ENCODE data around the gene LHB. TPM values are rescaled to one million over a fixed set of nuclear protein-coding genes. Genes with fewer than 3 reads are reported as not detected.

LHB gene
- polyA plus RNA-seq, 4 donors: 0.12 to 40.5 (median 5.2) TPM

- 88 to 92% (median 91%) methylated on average over 23 of the region's 23 CpGs for WGBS, 3 donors
- FAIRE-seq (no peak), DNase-seq (no peak)
- Histone ChIP-seq H3K4me1 (ENCODE audit: control insufficient read depth in 3 of 3, insufficient read depth in 2 of 3, low read depth in 1 of 3, low read length in 2 of 3) (peaks cover 0 to 6% (median 0%) of the 10 kb centered on the region in 3 donors), H3K27ac (ENCODE audit: low read depth in 1 of 3, low read length in 2 of 3) (no peak overlapping the region), H3K4me3 (ENCODE audit: low read depth in 1 of 3, low read length in 3 of 3) (no peak overlapping the region), H3K9me3 (ENCODE audit: control insufficient read depth in 2 of 2, insufficient read depth in 1 of 2, low read depth in 1 of 2, low read length in 1 of 2) (no peaks in the 10 kb centered on the region), H3K36me3 (ENCODE audit: control insufficient read depth in 3 of 3, insufficient read depth in 2 of 3, low read depth in 1 of 3, low read length in 3 of 3) (peaks cover 3 to 94% (median 4%) of the 10 kb centered on the region in 3 donors), H3K27me3 (ENCODE audit: control insufficient read depth in 3 of 3, insufficient read depth in 3 of 3, low read length in 3 of 3) (no peaks in the 10 kb centered on the region)
Observed at GRCh38 chr19:48970139-48970766, 46.6 kb downstream of the LHB start.

GRCh38 chr19:48969276-48970138 is 47.4 kb downstream of the LHB start:
- H3K4me1 ChIP-seq (ENCODE audit: control insufficient read depth in 3 of 3, insufficient read depth in 2 of 3, low read depth in 1 of 3, low read length in 2 of 3): peaks cover 0 to 9% (median 2%) of the 10 kb centered on the region in 3 donors
- H3K4me3 ChIP-seq (ENCODE audit: low read depth in 1 of 3, low read length in 3 of 3): no peak overlapping the region
- WGBS, 3 donors: 93 to 95% (median 94%) methylated on average over 38 to 45 of the region's 45 CpGs
- H3K36me3 ChIP-seq (ENCODE audit: control insufficient read depth in 3 of 3, insufficient read depth in 2 of 3, low read depth in 1 of 3, low read length in 3 of 3): peaks cover 3 to 89% (median 4%) of the 10 kb centered on the region in 3 donors
- DNase-seq (no peak), FAIRE-seq (no peak)
- H3K9me3 ChIP-seq (ENCODE audit: control insufficient read depth in 2 of 2, insufficient read depth in 1 of 2, low read depth in 1 of 2, low read length in 1 of 2): no peaks in the 10 kb centered on the region
- H3K27me3 ChIP-seq (ENCODE audit: control insufficient read depth in 3 of 3, insufficient read depth in 3 of 3, low read length in 3 of 3): no peaks in the 10 kb centered on the region
- no peak overlapping the region for H3K27ac ChIP-seq (ENCODE audit: low read depth in 1 of 3, low read length in 2 of 3)

- FAIRE-seq (no peak), DNase-seq (no peak)
- Histone ChIP-seq H3K4me1 (ENCODE audit: control insufficient read depth in 3 of 3, insufficient read depth in 2 of 3, low read depth in 1 of 3, low read length in 2 of 3) (peaks cover 0 to 16% (median 6%) of the 10 kb centered on the region in 3 donors), H3K4me3 (ENCODE audit: low read depth in 1 of 3, low read length in 3 of 3) (no peak overlapping the region), H3K27me3 (ENCODE audit: control insufficient read depth in 3 of 3, insufficient read depth in 3 of 3, low read length in 3 of 3) (no peaks in the 10 kb centered on the region), H3K36me3 (ENCODE audit: control insufficient read depth in 3 of 3, insufficient read depth in 2 of 3, low read depth in 1 of 3, low read length in 3 of 3) (peaks cover 3 to 82% (median 4%) of the 10 kb centered on the region in 3 donors), H3K9me3 (ENCODE audit: control insufficient read depth in 2 of 2, insufficient read depth in 1 of 2, low read depth in 1 of 2, low read length in 1 of 2) (no peaks in the 10 kb centered on the region), H3K27ac (ENCODE audit: low read depth in 1 of 3, low read length in 2 of 3) (no peak overlapping the region)
- 85 to 89% (median 89%) methylated on average over 15 of the region's 15 CpGs for WGBS, 3 donors
Observed at GRCh38 chr19:48968813-48969218, 48.1 kb downstream of the LHB start.

- FAIRE-seq (no peak), DNase-seq (peak in 1 of 2 donors; percentile 51)
- peaks cover 0 to 21% (median 10%) of the 10 kb centered on the region in 3 donors for H3K4me1 ChIP-seq (ENCODE audit: control insufficient read depth in 3 of 3, insufficient read depth in 2 of 3, low read depth in 1 of 3, low read length in 2 of 3)
- H3K27me3 ChIP-seq (ENCODE audit: control insufficient read depth in 3 of 3, insufficient read depth in 3 of 3, low read length in 3 of 3): no peaks in the 10 kb centered on the region
- peak overlapping the region in 1 of 3 donors; percentile 79 for H3K27ac ChIP-seq (ENCODE audit: low read depth in 1 of 3, low read length in 2 of 3)
- no peak overlapping the region for H3K4me3 ChIP-seq (ENCODE audit: low read depth in 1 of 3, low read length in 3 of 3)
- no peaks in the 10 kb centered on the region for H3K9me3 ChIP-seq (ENCODE audit: control insufficient read depth in 2 of 2, insufficient read depth in 1 of 2, low read depth in 1 of 2, low read length in 1 of 2)
- H3K36me3 ChIP-seq (ENCODE audit: control insufficient read depth in 3 of 3, insufficient read depth in 2 of 3, low read depth in 1 of 3, low read length in 3 of 3): peaks cover 3 to 76% (median 4%) of the 10 kb centered on the region in 3 donors
- 59 to 72% (median 67%) methylated on average over 4 of the region's 4 CpGs for WGBS, 3 donors
Observed at GRCh38 chr19:48968179-48968661, 48.7 kb downstream of the LHB start.

GRCh38 chr19:48967346-48968178 is 49.3 kb downstream of the LHB start:
- Histone ChIP-seq H3K27me3 (ENCODE audit: control insufficient read depth in 3 of 3, insufficient read depth in 3 of 3, low read length in 3 of 3) (no peaks in the 10 kb centered on the region), H3K36me3 (ENCODE audit: control insufficient read depth in 3 of 3, insufficient read depth in 2 of 3, low read depth in 1 of 3, low read length in 3 of 3) (peaks cover 3 to 70% (median 4%) of the 10 kb centered on the region in 3 donors), H3K27ac (ENCODE audit: low read depth in 1 of 3, low read length in 2 of 3) (peak overlapping the region; percentile 4 to 79 (median 39)), H3K4me3 (ENCODE audit: low read depth in 1 of 3, low read length in 3 of 3) (peak overlapping the region in 1 of 3 donors; percentile 73), H3K4me1 (ENCODE audit: control insufficient read depth in 3 of 3, insufficient read depth in 2 of 3, low read depth in 1 of 3, low read length in 2 of 3) (peaks cover 0 to 23% (median 14%) of the 10 kb centered on the region in 3 donors), H3K9me3 (ENCODE audit: control insufficient read depth in 2 of 2, insufficient read depth in 1 of 2, low read depth in 1 of 2, low read length in 1 of 2) (no peaks in the 10 kb centered on the region)
- DNase-seq (peak in 1 of 2 donors; percentile 80), FAIRE-seq (no peak)
- WGBS, 3 donors: 75 to 80% (median 77%) methylated on average over 14 of the region's 14 CpGs

GRCh38 chr19:48966541-48967345 is 50.1 kb downstream of the LHB start:
- Histone ChIP-seq H3K27me3 (ENCODE audit: control insufficient read depth in 3 of 3, insufficient read depth in 3 of 3, low read length in 3 of 3) (no peaks in the 10 kb centered on the region), H3K4me3 (ENCODE audit: low read depth in 1 of 3, low read length in 3 of 3) (peak overlapping the region; percentile 59 to 73 (median 65)), H3K9me3 (ENCODE audit: control insufficient read depth in 2 of 2, insufficient read depth in 1 of 2, low read depth in 1 of 2, low read length in 1 of 2) (no peaks in the 10 kb centered on the region), H3K27ac (ENCODE audit: low read depth in 1 of 3, low read length in 2 of 3) (peak overlapping the region; percentile 79 to 92 (median 87)), H3K36me3 (ENCODE audit: control insufficient read depth in 3 of 3, insufficient read depth in 2 of 3, low read depth in 1 of 3, low read length in 3 of 3) (peaks cover 3 to 65% (median 4%) of the 10 kb centered on the region in 3 donors), H3K4me1 (ENCODE audit: control insufficient read depth in 3 of 3, insufficient read depth in 2 of 3, low read depth in 1 of 3, low read length in 2 of 3) (peaks cover 0 to 32% (median 14%) of the 10 kb centered on the region in 3 donors)
- DNase-seq (peak in 1 of 2 donors; percentile 49), FAIRE-seq (no peak)
- 53 to 64% (median 62%) methylated on average over 10 of the region's 10 CpGs for WGBS, 3 donors
